Fibroblast of mammary gland (primary cell): ENCODE measurements around the gene ENPP1.

Experiments
- DNase-seq: peaks from one replicate; pipeline ENCODE4 v3.0.0-alpha.2; 2010; ENCODE audit warnings: low read depth
- H3K4me3 ChIP-seq: 2 replicates; pipeline ENCODE4 v1.5.1; 2011; ENCODE audit warnings: low read depth, mild to moderate bottlenecking, low read length, moderate library complexity; ENCODE audit not compliant: control insufficient read depth
- CTCF ChIP-seq: conservative IDR thresholded peaks from 2 replicates; pipeline ENCODE4 v1.5.1; 2011; ENCODE audit warnings: low read depth, low read length, inconsistent platforms; ENCODE audit not compliant: control insufficient read depth, insufficient read depth

The ENPP1 gene

GRCh38 chr6:131918650-131919355 lies 111.0 kb downstream of the ENPP1 start:
- no peak overlapping the region for H3K4me3 ChIP-seq
- TF ChIP-seq CTCF: no peak
- no peak for DNase-seq

GRCh38 chr6:131920656-131921055 lies 112.8 kb downstream of the ENPP1 start:
- DNase-seq: no peak
- TF ChIP-seq CTCF: no peak

GRCh38 chr6:131923356-131923755 lies 115.5 kb downstream of the ENPP1 start:
- H3K4me3 ChIP-seq: no peak overlapping the region
- peak; percentile 85 for TF ChIP-seq CTCF
- DNase-seq: peak; percentile 86

More at GRCh38 chr6:131920656-131921055, 112.8 kb downstream of the ENPP1 start:
- H3K4me3 ChIP-seq: no peak overlapping the region

- peak; percentile 67 for DNase-seq
- peak; percentile 54 for TF ChIP-seq CTCF
- no peak overlapping the region for H3K4me3 ChIP-seq
Measured at GRCh38 chr6:131924881-131925474, 117.2 kb downstream of the ENPP1 start.

- TF ChIP-seq CTCF: no peak
- no peak for DNase-seq
- no peak overlapping the region for H3K4me3 ChIP-seq
Measured at GRCh38 chr6:131929264-131929663, 121.4 kb downstream of the ENPP1 start.

- H3K4me3 ChIP-seq: no peak overlapping the region
- TF ChIP-seq CTCF: no peak
- DNase-seq: no peak
Measured at GRCh38 chr6:131929976-131930375, 122.2 kb downstream of the ENPP1 start.
